ENCODE measurements around the gene MAP3K3. TPM values are rescaled to one million over a fixed set of nuclear protein-coding genes. Genes with fewer than 3 reads are reported as not detected.
A peak's percentile ranks its signal among the peaks of the same experiment; 100 is the strongest.

The MAP3K3 gene
- total RNA-seq, 2 donors from 2014 or later, result 44.0 to 72.0 TPM

DNA sequence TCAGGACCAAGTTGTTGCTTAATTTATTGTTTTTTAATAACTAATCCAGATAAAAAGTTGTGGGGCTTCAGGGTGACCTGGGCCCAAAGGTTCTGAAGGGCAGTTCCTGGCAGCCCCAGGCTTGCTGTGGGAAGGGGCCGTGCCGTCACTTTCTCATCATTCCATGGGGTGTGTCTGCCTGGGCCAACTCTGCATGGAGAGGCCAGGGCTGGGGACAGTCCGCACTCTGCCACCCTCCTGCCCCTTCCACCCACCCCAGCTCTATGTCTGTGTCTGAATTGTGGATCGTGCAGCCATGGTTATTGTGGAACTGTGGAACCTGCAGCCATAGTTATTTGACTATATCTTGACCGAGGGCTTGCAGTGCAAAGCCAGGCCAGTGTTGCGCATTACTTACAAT is 73.7 kb downstream of the MAP3K3 start:
- H3K27ac ChIP-seq, result no peak overlapping the region
- TF ChIP-seq POLR2A (IDR thresholded peaks at IDR 0.05) (no peak), POLR2AphosphoS5 (IDR thresholded peaks at IDR 0.05) (no peak)
- TF ChIP-seq, protein P1, sequence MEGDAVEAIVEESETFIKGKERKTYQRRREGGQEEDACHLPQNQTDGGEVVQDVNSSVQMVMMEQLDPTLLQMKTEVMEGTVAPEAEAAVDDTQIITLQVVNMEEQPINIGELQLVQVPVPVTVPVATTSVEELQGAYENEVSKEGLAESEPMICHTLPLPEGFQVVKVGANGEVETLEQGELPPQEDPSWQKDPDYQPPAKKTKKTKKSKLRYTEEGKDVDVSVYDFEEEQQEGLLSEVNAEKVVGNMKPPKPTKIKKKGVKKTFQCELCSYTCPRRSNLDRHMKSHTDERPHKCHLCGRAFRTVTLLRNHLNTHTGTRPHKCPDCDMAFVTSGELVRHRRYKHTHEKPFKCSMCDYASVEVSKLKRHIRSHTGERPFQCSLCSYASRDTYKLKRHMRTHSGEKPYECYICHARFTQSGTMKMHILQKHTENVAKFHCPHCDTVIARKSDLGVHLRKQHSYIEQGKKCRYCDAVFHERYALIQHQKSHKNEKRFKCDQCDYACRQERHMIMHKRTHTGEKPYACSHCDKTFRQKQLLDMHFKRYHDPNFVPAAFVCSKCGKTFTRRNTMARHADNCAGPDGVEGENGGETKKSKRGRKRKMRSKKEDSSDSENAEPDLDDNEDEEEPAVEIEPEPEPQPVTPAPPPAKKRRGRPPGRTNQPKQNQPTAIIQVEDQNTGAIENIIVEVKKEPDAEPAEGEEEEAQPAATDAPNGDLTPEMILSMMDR (IDR thresholded peaks at IDR 0.05), result no peak

DNA sequence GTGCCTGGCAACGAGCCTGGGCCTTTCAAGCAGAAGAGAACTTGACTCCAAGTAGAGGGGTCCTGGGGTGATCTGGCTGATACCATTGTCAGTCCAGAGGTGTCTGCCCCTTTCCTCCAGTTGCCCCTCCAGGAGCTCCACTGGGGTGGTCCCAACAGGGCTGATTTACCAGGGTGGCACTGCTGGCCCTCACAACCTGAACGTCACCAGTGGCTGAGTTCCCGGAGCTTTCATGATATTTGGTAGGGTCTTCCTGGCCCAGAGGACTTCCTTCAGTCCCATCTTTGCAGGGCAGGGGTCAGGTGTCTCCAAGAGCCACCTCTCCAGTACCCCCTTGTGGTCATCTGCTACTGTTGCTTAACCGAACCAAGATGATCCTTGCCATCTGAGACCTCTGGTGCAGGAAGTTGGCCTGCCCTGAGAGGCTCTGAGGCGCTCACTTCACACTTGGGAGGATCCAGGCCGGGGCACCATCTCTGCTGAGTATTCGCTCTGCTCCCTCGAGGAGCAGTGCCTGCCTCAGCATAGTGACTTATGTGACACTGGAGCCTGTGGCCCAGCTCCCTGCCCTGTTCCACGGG is 74.3 kb downstream of the MAP3K3 start:
- H3K4me3 ChIP-seq, result no peak overlapping the region
- intact Hi-C loops (cut with DNase I), result loop anchor here (5.0 kb wide), 2 partner anchors 74 to 269 kb away; partner anchors contain the start of gene MAP3K3
- no peaks in the 10 kb centered on the region for H3K27me3 ChIP-seq (replicated peaks; ENCODE audit: insufficient read depth)
- H3K27ac ChIP-seq, result peak overlapping the region in 1 of 2 donors; percentile 16
- H3K36me3 ChIP-seq, result peaks cover 12 to 26% of the 10 kb centered on the region in 2 donors
- 59% methylated on average over 9 of the region's 9 CpGs for WGBS
- H3K4me1 ChIP-seq (replicated peaks), result no peaks in the 10 kb centered on the region
- TF ChIP-seq POLR2AphosphoS5 (IDR thresholded peaks at IDR 0.05), result peak; percentile 9
- no peak for TF ChIP-seq POLR2A (IDR thresholded peaks at IDR 0.05)
- TF ChIP-seq, protein P1 (IDR thresholded peaks at IDR 0.05), result peak in 3 of 4 experiments; percentile 27 to 37 (median 34)
- no peak for DNase-seq (ENCODE audit: low spot score)
- no peaks in the 10 kb centered on the region for H3K9me3 ChIP-seq

More for the DNA sequence above, 73.7 kb downstream of the MAP3K3 start:
- Histone ChIP-seq H3K4me1 (replicated peaks) (no peaks in the 10 kb centered on the region), H3K9me3 (no peaks in the 10 kb centered on the region), H3K27me3 (replicated peaks; ENCODE audit: insufficient read depth) (no peaks in the 10 kb centered on the region), H3K4me3 (no peak overlapping the region), H3K36me3 (peaks cover 14 to 30% of the 10 kb centered on the region in 2 donors)
- WGBS, result 81% methylated on average over 6 of the region's 6 CpGs
- DNase-seq (ENCODE audit: low spot score), result no peak
- intact Hi-C loops (cut with DNase I), result loop anchor here (5.0 kb wide), 2 partner anchors 74 to 269 kb away; partner anchors contain the start of gene MAP3K3

DNA sequence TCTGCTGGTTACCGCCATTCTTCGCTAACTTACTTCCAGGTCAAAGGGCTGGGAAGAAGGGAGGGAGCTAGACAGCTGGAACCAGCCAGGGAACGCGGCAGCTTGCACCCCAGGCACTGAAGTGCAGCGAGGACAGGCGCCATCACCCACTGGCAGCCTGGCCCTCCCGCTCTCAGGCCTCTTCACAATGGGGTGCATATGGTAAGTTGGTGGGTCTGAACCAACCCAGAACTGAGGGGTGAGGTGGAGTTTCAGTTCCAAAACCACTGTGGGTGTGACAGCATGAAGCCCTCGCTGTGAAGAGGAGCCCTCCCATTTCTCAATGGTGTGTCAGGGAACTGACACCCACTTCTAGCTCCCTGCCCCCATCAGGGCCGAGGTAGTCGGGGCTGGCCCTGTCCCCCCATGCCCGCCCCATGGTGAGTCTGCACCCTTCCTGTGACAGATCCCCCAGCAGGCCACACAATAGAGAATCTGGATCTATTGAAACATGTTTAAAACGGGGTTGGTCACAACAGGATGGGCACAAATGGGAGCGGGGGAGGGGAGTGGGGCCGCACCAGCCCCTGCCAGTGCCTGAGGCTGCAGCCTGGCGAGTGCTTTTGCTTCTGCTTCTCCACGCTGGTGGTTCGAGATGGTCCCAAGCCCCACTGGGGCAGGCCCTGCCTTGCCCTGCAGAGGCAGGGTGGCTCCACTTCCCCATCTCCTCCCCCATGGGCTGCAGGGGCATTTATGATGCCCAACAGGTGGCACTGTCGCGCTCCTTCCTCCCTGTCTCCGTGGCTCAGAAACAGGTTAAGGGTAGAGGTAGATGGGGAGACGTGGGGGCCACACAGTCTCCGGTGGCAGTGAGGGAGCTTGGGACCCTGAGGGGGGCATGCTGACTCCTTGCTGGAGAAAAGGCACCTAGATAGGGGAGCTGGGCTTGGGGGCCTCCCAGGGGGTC is 75.4 kb downstream of the MAP3K3 start:
- Histone ChIP-seq H3K27me3 (replicated peaks; ENCODE audit: insufficient read depth) (no peaks in the 10 kb centered on the region), H3K4me1 (replicated peaks) (no peaks in the 10 kb centered on the region), H3K9me3 (no peaks in the 10 kb centered on the region), H3K4me3 (no peak overlapping the region), H3K36me3 (peaks cover 12 to 15% of the 10 kb centered on the region in 2 donors), H3K27ac (peak overlapping the region; percentile 68 to 77)
- no peak for DNase-seq (ENCODE audit: low spot score)
- no peak for TF ChIP-seq POLR2AphosphoS5 (IDR thresholded peaks at IDR 0.05)
- TF ChIP-seq, protein P1 (IDR thresholded peaks at IDR 0.05), result peak in 3 of 4 experiments; percentile 42 to 58 (median 49)
- intact Hi-C loops (cut with DNase I), result loop anchor here (5.0 kb wide), 2 partner anchors 75 to 270 kb away; partner anchors contain the start of gene MAP3K3
- WGBS, result 70% methylated on average over 22 of the region's 22 CpGs

DNA sequence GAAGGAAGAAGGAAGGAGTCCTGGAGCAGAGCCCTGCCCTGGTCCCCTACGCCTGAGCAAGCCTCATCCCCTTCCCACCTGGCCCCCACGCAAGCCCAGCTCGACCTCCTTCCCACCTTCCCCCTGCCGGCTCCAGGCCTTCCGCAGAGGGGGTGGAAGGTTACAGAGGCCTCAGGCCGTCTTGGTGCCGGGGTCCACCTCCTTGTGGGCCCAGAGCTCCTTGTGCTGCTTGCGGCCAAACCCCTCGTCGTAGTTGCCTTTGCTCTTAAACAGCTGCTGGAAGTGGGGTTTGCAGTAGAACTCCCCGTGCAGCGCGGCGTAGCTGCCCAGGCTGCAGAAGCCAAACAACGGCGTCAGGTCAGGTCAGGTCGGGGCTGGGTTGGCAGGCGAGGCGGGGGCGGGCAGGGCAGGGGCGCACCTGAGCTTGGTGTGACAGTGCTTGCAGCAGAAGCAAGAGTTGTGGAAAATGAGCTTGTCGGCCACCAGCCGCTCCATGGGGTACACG is 76.2 kb downstream of the MAP3K3 start:
- no peak for DNase-seq (ENCODE audit: low spot score)
- intact Hi-C loops (cut with DNase I), result loop anchor here (5.0 kb wide), 2 partner anchors 76 to 271 kb away; partner anchors contain the start of gene MAP3K3
- H3K4me1 ChIP-seq (replicated peaks), result no peaks in the 10 kb centered on the region
- H3K27me3 ChIP-seq (replicated peaks; ENCODE audit: insufficient read depth), result no peaks in the 10 kb centered on the region
- peaks cover 8 to 11% of the 10 kb centered on the region in 2 donors for H3K36me3 ChIP-seq
- H3K9me3 ChIP-seq, result no peaks in the 10 kb centered on the region
- TF ChIP-seq POLR2AphosphoS5 (IDR thresholded peaks at IDR 0.05) (no peak), POLR2A (IDR thresholded peaks at IDR 0.05) (no peak)
- TF ChIP-seq, protein P1 (IDR thresholded peaks at IDR 0.05), result no peak
- peak overlapping the region; percentile 68 to 77 for H3K27ac ChIP-seq
- H3K4me3 ChIP-seq, result peak overlapping the region; percentile 57 to 64
- 45% methylated on average over 21 of the region's 24 CpGs for WGBS
